MM.1S (cell line): Measurements from ENCODE around the gene JAG2.

ENCODE experiments used
- CTCF ChIP-seq: fragments of 300-600 bp; sonication (generic); IDR thresholded peaks from 2 replicates; pipeline ENCODE4 v1.5.1; 2016; ENCODE audit warnings: antibody characterized with exemption, low read length, mixed read lengths
- EZH2 ChIP-seq: fragments of 300-600 bp; sonication (generic); optimal IDR thresholded peaks from 2 replicates; pipeline ENCODE3; 2017; ENCODE audit warnings: low read depth, mild to moderate bottlenecking, antibody characterized with exemption, low read length, mixed read lengths
- EZH2phosphoT487 ChIP-seq: fragments of 300-600 bp; sonication (generic); IDR thresholded peaks from 2 replicates; pipeline ENCODE4 v1.6.1; 2018; ENCODE audit warnings: antibody characterized with exemption, low read length

- no peak for TF ChIP-seq EZH2phosphoT487
- no peak for TF ChIP-seq CTCF
- TF ChIP-seq EZH2, result no peak
Observed at GRCh38 chr14:105204206-105204930, 35.8 kb upstream of the JAG2 start.
